Chondrocyte (in vitro differentiated cells): ENCODE results near the gene AFTPH. TPM values are rescaled to one million over a fixed set of nuclear protein-coding genes. Genes with fewer than 3 reads are reported as not detected.
A peak's percentile ranks its signal among the peaks of the same experiment; 100 is the strongest.

ENCODE experiments used
- DNase-seq: peaks from one replicate; pipeline ENCODE4 v3.0.0; 2021; ENCODE audit warnings: mixed read lengths, low spot score
- H3K27ac Mint-ChIP-seq: one replicate; pipeline ENCODE4 v1.8.0; 2021; ENCODE audit warnings: mild to moderate bottlenecking, moderate library complexity, mixed read lengths; ENCODE audit not compliant: unreplicated experiment
- H3K27me3 Mint-ChIP-seq: 2 replicates; pipeline ENCODE4 v1.8.0; 2021; ENCODE audit warnings: low read depth, mixed read lengths
- H3K36me3 Mint-ChIP-seq: 2 replicates; pipeline ENCODE4 v1.8.0; 2021; ENCODE audit warnings: low read depth, mixed read lengths
- H3K4me1 Mint-ChIP-seq: 2 replicates; pipeline ENCODE4 v1.8.0; 2021; ENCODE audit warnings: low read depth, mild to moderate bottlenecking, mixed read lengths
- H3K4me3 Mint-ChIP-seq: one replicate; pipeline ENCODE4 v1.8.0; 2021; ENCODE audit warnings: mild to moderate bottlenecking, moderate library complexity, mixed read lengths; ENCODE audit not compliant: unreplicated experiment
- H3K9me3 Mint-ChIP-seq: 2 replicates; pipeline ENCODE4 v1.8.0; 2021; ENCODE audit warnings: low read depth, mixed read lengths
- total RNA-seq: library from RNA; stranded (reverse); gene quantifications from 3 replicates; pipeline ENCODE4 v1.2.1, GENCODE V29; 2021
- TF ChIP-seq, protein P1 (sequence below): fragments of 200-600 bp; sonication (generic); IDR thresholded peaks from 2 replicates; pipeline ENCODE4 v1.5.0; 2021; ENCODE audit warnings: antibody characterized with exemption, mild to moderate bottlenecking, moderate library complexity

Gene AFTPH
- total RNA-seq, 1 donor from 2014 or later: 17.3 TPM

- H3K27me3 Mint-ChIP-seq: no peaks in the 10 kb centered on the region
- TF ChIP-seq, protein P1, sequence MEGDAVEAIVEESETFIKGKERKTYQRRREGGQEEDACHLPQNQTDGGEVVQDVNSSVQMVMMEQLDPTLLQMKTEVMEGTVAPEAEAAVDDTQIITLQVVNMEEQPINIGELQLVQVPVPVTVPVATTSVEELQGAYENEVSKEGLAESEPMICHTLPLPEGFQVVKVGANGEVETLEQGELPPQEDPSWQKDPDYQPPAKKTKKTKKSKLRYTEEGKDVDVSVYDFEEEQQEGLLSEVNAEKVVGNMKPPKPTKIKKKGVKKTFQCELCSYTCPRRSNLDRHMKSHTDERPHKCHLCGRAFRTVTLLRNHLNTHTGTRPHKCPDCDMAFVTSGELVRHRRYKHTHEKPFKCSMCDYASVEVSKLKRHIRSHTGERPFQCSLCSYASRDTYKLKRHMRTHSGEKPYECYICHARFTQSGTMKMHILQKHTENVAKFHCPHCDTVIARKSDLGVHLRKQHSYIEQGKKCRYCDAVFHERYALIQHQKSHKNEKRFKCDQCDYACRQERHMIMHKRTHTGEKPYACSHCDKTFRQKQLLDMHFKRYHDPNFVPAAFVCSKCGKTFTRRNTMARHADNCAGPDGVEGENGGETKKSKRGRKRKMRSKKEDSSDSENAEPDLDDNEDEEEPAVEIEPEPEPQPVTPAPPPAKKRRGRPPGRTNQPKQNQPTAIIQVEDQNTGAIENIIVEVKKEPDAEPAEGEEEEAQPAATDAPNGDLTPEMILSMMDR: no peak
Observed at GRCh38 chr2:64581018-64581417, 56.9 kb downstream of the AFTPH start.

GRCh38 chr2:64581777-64582539 is 57.8 kb downstream of the AFTPH start:
- Mint-ChIP-seq H3K36me3 (peaks cover 11% of the 10 kb centered on the region), H3K4me1 (peaks cover under 1% of the 10 kb centered on the region), H3K27me3 (no peaks in the 10 kb centered on the region), H3K9me3 (no peaks in the 10 kb centered on the region), H3K4me3 (no peak overlapping the region), H3K27ac (no peak overlapping the region)
- TF ChIP-seq, protein P1: no peak
- no peak for DNase-seq

More at GRCh38 chr2:64581018-64581417, 56.9 kb downstream of the AFTPH start:
- no peak for DNase-seq
- Mint-ChIP-seq H3K36me3 (peaks cover 11% of the 10 kb centered on the region), H3K9me3 (no peaks in the 10 kb centered on the region), H3K4me1 (no peaks in the 10 kb centered on the region), H3K27ac (no peak overlapping the region), H3K4me3 (no peak overlapping the region)

GRCh38 chr2:64582774-64583340 is 58.7 kb downstream of the AFTPH start:
- no peak overlapping the region for H3K27ac Mint-ChIP-seq
- TF ChIP-seq, protein P1: no peak

GRCh38 chr2:64586054-64586453 is 61.9 kb downstream of the AFTPH start:
- Mint-ChIP-seq H3K4me1 (peaks cover 3% of the 10 kb centered on the region), H3K36me3 (peaks cover 13% of the 10 kb centered on the region), H3K27me3 (no peaks in the 10 kb centered on the region), H3K27ac (no peak overlapping the region), H3K4me3 (no peak overlapping the region), H3K9me3 (no peaks in the 10 kb centered on the region)
- TF ChIP-seq, protein P1: no peak
- DNase-seq: no peak

More at GRCh38 chr2:64582774-64583340, 58.7 kb downstream of the AFTPH start:
- no peaks in the 10 kb centered on the region for H3K27me3 Mint-ChIP-seq
- no peak for DNase-seq
- no peaks in the 10 kb centered on the region for H3K9me3 Mint-ChIP-seq
- no peak overlapping the region for H3K4me3 Mint-ChIP-seq
- peaks cover 6% of the 10 kb centered on the region for H3K36me3 Mint-ChIP-seq
- peaks cover 3% of the 10 kb centered on the region for H3K4me1 Mint-ChIP-seq

DNA sequence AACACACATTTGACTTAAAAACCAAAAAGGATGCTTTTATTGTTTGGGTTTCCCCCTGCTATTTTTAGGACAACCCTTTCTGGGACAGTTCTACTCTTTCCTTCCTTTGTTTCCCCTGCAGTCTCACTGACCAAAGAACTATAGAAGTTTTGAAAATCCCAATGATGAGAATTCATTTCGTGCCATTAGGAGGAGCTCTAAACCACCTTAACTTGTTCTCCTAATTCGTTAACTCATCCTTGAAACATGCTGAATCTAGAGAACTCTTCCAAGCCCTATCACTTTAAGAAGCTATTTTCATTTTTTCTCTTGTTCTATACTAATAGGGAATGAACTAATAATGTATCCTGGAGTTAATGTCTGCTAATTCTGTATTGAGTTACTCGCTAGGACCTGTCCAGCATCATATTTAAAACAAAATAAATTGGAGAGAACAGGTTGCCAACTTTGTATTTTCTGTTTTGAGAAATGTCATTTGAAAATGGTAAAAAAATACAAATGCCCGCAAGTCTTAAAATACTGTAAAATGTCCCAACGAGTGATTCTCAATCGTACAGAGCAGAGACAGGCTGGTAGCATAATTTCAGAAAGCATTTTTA is 62.9 kb downstream of the AFTPH start:
- Mint-ChIP-seq H3K4me1 (peaks cover 3% of the 10 kb centered on the region), H3K4me3 (no peak overlapping the region), H3K27me3 (no peaks in the 10 kb centered on the region), H3K27ac (peak overlapping the region; percentile 28), H3K36me3 (peaks cover 13% of the 10 kb centered on the region), H3K9me3 (no peaks in the 10 kb centered on the region)
- no peak for DNase-seq
- TF ChIP-seq, protein P1: peak; percentile 88
